SH-SY5Y (cell line): ENCODE measurements around the gene DLGAP1.

Experiments used
- GATA2 ChIP-seq: IDR thresholded peaks from 2 replicates; pipeline ENCODE4 v1.6.1; 2011; ENCODE audit warnings: mild to moderate bottlenecking, low read depth, low read length
- GATA3 ChIP-seq: IDR thresholded peaks from 2 replicates; pipeline ENCODE4 v1.6.1; 2011; ENCODE audit warnings: low read depth, mild to moderate bottlenecking, low read length, moderate library complexity

DNA sequence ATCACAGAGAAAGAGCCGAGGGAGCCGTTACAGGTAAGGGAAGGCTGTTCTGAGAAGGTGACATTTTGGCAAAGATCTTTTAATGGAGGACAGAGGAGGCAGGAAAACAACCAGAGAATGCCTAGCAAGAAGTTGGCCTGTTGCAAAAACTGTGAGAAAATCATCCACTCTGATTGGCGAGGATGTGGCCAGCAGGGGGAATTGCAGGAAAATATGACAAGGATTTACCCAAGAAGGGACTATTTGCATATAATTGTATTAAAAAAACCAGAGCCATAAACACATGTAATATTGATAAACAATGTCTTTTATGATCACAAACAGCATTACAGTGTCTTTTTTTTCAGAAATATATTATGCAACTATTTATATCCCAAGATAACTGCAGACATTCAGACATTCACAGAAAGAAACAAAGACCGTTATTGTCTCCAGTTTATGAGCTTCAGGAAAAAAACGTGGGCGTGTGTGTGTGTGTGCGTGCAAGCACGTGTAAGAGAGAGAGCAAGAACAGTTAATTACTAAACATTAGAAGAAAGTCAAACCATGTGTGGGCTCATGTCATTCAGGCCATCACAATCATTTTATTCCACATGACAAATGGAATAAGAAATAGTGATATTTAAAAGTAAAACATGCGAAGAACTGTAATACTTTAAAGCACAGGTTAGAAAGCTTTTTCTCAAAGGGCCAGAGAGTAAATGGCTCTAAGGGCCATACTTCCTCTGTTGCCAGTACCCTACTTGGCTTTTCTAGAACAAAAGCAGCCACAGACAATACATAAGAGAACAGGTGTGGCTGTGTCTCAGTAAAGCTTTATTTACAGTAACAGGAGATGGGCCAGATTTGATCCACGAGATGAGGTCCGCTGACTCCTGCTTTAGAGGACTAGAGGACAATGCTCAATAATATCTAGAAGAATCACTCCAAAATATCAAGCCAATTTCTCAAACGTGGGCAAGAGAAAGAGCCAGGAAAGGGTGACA is 324.1 kb downstream of the DLGAP1 start:
- TF ChIP-seq GATA2 (no peak), GATA3 (no peak)
